Activated CD4-positive, alpha-beta T cell treated with anti-CD3 and anti-CD28 coated beads, Interleukin-2, Interleukin-6, amounts not matched to agents 100 ng/mL and 50 ng/mL, durations not matched to agents 16 hours and 8 hours (primary cell): ENCODE data around the gene HDAC9.

Source experiments
- DNase-seq: peaks from one replicate; pipeline ENCODE4 v3.0.0-alpha.2; 2020

The HDAC9 gene

DNA sequence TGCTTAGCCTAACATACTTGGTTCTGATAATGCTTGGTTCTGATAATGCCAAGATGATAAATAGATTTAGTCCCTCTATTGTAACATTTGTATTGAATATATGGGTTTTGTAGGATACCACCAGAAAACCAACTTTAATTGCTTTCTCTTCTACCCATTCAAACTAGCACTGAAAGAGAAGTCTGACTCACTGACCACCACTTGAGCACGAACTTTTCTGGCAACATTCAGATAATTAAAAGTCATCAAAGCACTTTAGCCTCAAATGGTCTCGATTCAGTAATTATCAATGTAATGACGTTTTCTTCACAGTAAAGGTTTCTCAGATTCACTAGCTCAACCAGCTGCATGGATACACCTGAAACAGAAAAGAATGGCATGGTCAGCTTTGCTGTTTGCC, 63.0 kb downstream of the HDAC9 start:
- DNase-seq, result no peak

DNA sequence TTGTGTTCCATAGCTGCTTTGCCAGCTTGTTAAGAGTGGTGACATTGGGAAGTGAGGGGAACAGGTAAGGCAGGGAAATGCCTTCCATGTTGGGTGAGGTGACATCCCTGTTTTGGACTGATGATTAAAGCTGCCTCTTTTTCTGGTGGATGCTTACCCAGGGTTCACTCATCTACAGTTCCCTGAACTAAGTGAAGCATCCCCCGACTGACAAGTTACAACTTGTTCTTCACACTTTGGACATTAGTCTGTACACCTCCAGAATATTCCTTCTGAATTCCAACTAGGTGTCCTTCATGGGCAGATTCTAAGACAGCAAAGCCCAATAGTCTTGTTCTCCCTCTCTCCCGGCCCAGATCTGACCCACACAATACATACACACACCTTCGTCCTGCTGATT, 63.4 kb downstream of the HDAC9 start:
- no peak for DNase-seq

DNA sequence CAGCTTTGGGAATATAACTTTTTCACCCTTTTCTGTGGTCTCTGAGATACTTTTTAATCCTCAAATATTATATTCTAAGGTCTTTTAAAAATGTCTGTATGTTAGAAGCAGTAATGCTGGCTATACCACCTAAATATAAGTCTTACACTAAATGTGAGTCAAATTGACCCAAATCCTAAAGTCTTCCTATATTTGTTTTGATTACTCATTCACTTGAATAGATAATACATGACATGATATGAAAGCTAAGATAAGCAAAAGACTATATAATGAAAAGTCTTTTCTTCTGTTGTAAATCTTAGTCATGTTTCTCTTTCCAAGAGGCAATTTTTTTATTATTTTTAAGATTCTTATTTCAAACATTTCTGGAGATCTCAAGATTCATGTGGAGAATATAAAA, 64.2 kb downstream of the HDAC9 start:
- DNase-seq, result no peak

DNA sequence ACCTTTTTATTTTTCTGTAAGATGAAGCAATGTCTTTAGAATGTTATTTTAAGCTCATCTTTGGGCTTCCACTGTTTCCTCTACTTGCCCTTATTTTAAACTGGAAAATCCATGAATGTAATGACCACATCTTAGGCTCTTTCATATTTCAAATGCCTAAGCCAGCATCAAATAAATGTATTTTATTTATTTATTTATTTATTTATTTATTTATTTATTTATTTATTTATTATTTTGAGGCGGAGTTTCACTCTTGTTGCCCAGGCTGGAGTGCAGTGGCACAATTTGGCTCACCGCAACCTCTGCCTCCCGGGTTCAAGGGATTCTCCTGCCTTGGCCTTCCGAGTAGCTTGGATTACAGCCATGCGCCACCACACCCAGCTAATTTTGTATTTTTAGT, 69.2 kb downstream of the HDAC9 start:
- no peak for DNase-seq

DNA sequence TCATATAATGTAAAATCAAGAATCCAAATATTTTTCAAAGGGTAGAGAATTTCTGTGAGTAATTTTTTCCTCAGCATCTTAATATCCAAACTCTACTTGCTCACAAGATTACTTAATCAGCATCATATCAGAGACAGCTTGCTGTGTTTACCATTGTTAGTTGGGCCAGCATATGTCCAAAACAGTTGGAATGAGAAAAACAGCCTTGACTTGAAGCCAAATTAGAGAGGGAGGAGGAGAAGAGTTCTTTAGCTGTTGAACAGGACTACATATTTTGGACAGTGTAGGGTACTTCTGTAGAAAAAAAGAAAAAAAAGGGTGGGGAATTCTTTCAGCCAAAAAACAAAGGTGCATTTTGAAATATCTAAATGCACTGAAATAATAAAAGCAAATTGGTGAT, 69.8 kb downstream of the HDAC9 start:
- DNase-seq, result no peak

DNA sequence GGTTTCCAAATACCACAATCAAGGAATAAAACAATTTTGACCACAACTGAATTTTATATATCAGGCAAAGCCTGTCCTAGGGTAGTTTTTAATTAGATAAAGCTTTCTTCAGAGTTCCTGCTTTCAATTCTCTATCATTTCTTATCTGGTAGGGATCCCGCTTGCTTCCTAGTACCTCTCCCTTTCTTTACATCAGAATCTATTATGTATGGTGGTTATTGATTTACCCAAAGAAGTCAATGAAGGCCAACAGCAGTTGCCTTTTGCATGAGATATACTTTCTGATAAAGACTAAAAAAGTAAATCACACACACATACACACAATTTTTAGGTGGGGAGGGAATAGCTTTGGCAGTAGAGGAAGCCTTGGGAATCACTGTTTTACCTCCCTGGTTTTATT, 70.7 kb downstream of the HDAC9 start:
- no peak for DNase-seq

DNA sequence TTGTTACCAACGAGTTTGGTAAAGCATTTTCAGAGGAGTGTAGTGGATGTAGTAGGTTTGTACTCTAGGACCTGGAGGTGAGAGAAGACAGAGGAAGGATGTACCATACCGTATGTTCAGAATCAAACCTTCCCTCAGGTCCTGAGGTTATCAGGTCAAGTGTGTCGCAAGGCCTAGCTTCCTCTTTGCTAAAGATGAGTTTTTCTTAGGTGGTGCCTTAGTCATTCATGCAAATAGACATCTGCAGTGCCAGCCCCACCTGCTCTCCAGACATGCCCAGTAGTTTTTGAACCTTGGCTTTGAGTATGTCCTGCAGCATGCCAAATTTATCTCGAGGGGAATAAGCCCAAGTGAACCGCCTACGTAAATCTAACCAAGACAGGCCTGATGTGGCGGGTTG, 71.3 kb downstream of the HDAC9 start:
- DNase-seq, result no peak

DNA sequence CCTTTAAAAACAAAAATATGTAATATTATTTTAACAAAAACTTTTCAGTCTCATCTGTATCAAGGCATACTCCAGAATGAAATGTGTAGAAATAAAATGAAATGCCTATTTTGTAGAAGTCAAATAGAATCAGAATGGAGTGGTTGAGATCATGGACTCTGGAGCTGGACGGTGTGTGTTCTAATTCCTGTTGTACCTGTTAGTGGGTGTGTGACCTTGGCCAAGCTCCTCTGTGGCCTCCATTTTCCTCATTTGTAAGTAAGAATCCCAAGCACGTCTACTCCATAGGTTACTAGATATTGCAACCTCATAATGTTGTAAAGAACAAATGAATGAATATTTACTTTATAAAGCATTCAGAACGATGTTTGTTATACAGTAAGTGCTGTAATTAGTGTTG, 74.9 kb downstream of the HDAC9 start:
- DNase-seq, result no peak

DNA sequence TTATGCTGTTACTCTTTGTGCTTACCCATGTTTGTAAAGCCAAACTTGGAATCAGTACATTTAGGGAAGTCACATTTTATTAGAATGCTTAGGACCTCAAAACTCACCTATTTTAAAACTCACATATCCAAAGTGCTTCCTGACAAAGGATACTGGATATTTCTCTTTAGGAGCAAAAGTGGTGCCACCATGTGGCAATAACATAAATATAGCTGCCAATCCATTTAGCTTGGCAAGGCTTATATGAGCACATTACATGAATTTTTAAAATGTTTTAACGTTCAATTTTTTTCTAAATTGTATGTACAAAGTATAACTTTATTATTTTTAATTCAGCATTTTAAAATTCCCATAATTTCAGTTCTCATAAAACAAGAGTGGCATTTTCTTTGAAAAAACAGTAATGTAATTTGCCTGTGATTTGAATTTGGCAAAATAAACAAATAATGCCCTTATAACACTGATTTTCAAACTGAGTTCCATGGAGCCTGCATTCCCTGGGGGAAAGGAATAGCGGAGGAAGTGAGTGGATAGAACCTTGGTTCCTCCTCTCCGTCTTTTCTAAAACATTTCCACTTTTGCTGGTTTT, 75.4 kb downstream of the HDAC9 start:
- DNase-seq, result no peak

DNA sequence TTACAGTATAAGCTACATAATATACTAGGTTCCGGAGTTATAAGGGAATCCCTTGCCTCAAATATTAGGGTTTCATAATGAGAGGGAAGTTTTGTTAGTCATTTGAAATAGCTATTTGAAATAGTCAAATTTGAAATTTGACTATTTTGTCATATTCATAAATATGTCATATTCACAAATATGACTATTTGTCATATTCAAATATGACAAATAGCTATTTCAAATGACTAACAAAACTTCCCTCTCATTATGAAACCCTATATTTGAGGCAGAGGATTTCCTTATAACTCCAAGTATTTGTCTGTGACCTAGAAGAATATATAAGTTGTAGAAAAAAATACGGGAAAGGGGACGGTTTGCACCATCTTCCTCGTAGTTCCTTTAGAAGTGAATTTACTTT, 76.6 kb downstream of the HDAC9 start:
- no peak for DNase-seq

DNA sequence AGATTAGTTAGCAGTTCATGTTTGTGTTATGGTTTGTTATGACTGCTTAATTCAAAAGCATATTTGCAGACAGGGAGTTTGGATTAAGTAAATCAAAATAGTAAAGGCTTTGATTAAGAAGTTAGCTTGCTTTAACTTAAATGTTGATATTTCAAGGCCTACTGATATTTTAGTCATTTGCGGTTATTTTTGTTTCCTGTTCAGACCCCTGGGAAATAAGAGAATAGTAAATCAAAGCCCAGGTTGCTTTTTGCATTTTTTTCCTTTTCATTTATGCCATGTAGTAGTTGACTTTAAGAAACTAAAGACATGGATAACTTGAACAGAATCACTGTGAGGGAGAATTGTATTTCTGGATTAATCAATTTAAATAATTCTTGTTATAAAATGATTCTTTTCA, 77.3 kb downstream of the HDAC9 start:
- no peak for DNase-seq

DNA sequence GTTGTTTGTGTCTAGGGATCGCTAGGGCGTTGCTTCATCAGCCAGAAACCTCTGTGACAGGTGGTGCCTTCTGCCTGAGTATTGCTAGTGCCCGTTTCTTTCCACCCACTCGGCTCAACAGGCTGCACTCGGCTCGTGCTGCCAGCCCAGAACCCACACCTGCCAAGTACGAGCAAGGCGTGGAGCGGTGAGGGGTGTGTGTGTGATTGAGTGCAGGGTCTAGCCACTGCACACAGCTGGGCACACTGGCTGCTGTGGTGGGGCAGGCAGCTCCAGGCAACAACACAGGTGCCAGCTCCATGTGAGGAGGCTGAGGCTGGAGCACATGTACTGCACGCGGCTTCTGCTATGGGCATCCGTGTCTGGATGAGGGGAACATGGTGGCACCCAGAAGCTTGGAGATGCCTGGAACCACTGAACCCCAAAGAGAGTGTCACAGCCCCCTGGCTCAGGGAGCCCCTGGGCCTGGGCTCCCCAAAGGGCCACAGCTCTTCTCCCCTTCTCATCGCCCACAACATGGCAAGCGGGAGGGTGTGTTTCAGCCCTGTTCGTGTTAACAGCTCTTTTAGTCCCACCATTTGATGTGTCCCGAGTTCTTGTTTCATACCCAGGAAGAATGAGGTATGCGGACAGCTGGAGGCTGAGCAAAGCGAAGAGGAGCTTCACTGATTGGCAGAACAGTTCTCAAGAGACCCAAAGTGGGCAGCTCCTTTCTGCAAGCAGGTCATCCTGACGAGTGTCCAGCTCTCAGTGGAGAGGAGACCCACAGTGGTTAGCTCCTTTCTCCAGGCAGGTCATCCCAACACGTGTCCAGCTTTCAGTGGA, 78.1 kb downstream of the HDAC9 start:
- no peak for DNase-seq

DNA sequence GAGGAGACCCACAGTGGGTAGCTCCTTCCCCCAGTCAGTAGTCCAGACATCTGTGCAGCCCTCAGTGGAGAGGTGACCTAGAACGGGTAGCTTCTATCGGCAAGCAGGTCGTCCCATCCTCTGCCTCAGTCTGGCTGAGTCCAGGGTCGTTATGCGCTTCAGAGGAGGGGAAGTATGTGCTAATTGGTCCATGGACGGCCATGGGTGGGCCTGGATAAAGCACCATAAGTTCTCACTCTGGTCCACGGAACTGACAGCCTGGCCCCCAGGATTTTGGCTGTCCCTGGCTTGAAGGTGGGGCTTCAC, 78.6 kb downstream of the HDAC9 start:
- DNase-seq, result no peak

DNA sequence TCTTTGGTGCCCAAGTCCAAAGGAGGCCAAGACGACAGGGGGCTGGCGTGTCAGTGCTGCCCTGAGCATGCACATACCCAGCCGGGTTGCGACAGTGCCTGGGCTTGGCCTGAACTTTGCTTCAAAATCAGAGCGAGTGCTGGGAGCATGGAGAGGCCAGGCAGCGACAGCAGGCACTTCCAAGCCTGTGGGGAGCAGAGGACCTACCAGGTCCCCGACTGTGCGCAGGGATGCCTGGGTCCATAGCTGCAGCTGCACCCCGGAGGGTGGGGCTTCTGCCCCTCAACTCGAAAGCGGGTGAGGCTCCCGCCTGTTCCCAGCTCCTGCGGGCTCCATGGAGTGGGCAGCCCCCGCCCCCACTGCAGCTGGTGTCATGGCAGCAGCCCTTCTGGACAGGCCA, 79.1 kb downstream of the HDAC9 start:
- DNase-seq, result no peak

DNA sequence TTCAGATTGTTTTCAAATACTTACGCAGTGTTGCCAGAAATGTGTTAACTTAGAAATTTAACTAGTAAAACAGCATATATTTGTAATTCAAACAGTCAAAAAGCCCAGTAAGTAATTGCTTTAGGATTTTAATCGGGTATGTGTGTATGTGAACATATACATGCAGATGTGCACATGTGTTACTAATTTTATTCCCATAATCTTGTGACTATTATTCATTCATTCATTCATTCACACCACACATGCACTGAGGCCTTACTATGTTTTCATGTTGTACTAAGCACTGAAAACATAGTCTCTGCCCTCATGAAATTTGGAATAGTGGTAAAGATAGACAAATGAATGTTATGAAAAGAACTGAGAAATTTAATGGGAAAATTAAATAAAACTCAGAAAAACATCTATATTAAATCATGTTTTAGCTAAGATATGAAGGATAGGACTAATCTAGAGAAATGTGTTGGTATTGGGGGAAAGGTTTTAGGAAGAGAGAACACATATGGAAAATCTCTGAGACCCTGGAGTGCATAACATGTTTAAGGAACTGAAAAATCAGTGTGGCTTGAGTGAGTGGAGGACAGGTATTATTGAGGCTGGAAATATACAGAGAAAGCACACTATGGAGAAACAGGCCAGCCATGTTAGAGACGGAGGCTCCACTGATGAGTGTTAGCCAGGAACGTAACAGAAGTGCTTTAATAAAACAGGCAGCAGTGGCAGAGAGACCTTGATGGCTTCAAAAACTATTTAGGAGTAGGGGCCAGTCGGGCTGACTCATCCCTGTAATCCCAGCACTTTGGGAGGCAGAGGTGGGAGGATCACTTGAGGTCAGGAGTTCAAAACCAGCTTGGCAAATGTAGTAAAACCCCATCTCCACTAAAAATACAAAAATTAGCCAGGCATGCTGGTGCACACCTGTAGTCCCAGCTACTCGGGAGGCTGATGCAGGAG, 80.3 kb downstream of the HDAC9 start:
- no peak for DNase-seq

DNA sequence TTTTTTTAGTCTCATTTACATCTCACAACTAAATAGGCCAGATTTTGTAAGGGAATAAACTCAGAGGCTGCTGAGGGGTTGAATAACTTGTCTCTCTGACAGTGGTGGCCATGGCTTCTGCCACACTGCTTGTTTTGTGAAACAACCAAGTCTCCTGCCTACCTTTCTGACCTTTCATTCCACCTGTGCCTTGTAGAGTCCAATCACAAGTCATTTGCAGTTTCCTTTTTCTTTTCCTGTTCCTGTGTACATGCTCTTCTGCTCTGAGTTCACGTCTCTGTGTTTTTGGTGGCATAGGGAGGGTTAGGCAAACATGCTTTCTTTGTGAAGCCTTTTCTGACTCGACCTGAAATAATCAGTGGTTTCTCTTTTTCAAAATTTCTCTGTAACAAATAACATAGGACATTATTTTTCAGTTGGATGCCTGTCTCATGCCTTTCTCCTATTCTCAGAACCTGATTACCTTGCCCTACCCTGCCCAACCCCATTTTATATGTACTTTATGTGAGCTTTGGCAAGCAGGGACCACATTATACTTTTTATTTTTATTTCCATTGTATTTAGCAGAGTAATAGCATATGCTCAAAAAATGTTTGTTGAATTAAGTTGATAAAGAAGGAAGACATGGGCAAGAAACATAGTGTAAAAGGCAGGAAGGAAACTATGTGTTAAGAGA, 81.7 kb downstream of the HDAC9 start:
- no peak for DNase-seq

DNA sequence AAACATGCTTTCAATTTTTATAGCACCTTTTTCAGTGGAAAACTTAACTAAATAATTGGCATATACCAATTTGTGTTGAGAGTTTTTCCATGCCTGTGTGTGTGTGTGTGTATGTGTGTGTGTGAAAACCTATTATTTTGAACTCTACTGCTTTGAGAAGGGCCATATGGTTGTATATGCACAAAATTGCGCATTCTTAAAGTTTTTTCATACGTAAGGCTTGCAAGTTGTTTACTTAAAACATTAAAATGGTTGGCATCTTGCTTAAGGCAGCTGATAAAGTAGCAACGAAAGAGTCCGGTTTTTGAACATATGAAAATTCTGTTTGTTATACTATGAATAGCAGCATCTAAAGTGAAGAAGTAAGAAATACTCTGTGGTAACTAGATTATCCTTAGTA, 84.1 kb downstream of the HDAC9 start:
- DNase-seq, result no peak

DNA sequence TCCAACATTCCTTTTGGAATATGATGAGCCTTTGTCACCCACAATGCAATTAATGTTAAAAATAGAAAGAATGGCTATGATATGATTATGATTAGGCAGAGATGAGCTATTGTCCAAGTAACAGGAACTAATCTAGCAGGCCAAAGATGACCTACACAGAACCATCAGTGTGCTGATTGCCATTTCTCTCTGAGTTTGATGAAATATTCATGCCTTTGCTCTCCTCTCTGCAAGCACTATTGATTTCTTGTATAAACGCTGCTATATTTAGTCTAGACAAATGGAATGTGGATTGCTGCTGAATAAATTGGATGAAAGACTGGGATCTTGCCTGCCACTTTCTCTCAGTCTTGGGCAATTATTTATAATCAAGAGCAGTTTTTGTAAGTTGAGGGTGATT, 85.4 kb downstream of the HDAC9 start:
- no peak for DNase-seq

DNA sequence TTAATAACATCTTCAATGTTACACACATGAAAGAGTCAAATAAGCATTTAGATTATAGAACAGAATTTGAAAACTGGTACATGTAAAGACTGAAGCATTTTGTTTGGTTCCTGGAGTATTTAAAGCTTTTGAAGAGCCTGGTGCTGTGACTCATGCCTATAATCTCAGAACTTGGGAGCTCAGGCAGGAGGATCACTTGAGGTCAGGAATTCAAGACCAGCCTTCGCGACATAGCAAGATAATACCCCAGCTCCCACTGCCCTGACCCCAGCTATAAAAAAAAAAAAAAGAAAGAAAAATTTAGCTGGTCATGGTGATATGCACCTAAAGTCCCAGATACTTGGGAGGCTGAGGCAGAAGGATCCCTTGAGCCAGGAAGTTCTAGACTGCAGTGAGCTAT, 87.8 kb downstream of the HDAC9 start:
- DNase-seq, result no peak

DNA sequence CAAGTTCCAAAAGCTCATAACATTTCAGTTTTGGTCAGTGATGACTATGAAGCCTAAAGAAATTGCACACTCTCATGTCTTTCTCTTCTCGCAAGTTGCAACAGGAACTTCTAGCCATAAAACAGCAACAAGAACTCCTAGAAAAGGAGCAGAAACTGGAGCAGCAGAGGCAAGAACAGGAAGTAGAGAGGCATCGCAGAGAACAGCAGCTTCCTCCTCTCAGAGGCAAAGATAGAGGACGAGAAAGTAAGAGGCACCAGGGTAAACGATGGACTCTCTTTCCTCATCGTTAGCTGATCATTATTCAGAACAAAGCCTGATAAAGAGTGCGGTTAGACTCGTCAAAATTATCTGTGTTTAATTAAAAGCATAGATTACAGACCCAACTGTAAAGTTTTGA, 94.7 kb downstream of the HDAC9 start:
- DNase-seq, result no peak

DNA sequence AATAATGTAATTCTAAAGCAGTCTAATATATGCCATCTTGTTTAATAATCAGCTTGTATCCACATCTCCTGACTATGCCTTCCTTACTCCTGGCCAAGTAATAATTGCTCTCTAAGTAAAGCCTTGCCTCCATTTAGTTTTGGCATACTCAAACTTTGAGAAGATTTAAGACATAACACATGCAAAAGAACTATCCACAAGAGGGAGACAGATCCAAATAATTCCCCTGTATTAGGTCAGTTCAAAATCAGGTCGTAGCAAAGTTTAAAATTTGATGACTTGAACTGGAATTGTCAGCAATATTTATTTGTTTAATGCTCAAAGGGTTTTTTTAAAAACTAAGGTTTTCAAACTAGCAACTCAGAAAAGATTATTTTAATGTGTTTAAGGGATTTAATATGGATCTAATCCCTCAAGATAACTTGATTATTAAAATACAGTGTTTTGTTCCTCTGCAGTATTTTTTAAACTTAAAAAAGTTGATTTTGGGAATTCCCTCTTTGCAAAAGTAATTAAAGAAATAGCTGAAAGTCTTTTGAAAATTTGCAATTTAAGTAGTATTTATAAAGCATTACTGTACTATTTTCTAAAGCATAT, 95.3 kb downstream of the HDAC9 start:
- DNase-seq, result peak; percentile 9

DNA sequence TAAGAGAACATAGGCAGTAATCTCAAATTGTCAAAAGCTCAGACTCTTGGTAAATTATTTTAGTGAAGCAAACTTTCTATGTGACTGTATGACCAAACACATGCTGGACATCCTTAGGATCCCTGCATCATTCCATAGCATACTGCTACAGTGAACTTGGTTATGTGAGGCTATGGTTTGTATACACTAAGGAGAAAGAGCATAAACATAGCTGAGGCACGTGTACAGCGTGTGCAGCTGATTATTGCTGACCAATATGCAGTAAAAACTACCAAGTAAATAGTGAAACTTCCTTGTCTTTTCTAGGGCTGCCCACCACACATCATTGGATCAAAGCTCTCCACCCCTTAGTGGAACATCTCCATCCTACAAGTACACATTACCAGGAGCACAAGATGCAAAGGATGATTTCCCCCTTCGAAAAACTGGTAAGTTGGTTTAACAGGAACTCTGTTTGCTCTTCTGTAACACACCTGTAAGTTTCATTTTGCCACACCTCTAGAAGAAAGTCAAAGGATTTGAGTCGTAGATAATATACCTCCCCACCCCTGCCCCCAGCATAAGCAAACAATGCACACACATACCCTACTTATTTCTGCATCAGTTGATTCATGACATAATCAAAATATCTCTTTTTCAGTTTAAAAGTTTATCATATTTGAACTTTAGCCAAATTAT, 98.2 kb downstream of the HDAC9 start:
- no peak for DNase-seq
